A549 (cell line): Measurements from ENCODE around the gene SNAI3.

Experiments used
- POLR2A ChIP-seq: IDR thresholded peaks from 2 replicates; pipeline ENCODE4 v1.6.1; 2012; ENCODE audit warnings: mild to moderate bottlenecking, low read length
- SMC3 ChIP-seq: fragments of >200 bp; sonication (Bioruptor Twin); formaldehyde crosslinking; IDR thresholded peaks from 3 replicates; pipeline ENCODE4 v1.6.1; 2018; ENCODE audit warnings: inconsistent platforms

DNA sequence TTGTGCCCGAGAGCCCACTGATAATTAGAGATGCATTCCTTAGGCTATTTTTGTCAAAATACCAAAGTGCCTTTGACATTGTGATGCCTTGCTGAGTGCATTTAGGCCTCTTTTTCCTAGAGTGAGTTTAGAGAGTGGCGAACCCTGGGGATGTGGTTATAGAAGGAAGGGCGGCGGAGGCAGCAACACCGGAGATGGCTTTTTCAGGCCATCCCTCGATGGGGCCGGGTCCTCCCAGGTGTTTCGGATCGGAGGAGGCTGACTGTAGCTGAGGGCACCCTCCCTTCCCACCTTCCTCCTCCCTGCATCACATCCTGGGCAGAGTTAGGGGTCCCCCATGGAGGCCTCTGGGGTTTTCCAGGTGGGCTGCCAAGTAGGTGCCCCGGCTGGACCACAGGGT, 6.6 kb upstream of the SNAI3 start:
- TF ChIP-seq POLR2A = no peak
- TF ChIP-seq SMC3 = no peak
